GM20000 (cell line): Measurements from ENCODE around the gene SLC38A10.

Source experiments
- DNase-seq: peaks from one replicate; pipeline ENCODE4 v3.0.0; 2012; ENCODE audit warnings: low spot score
- TF ChIP-seq, protein P1 (sequence below): IDR thresholded peaks from 2 replicates; pipeline ENCODE4 v1.5.1; 2012; ENCODE audit warnings: mild to moderate bottlenecking, control low read depth; ENCODE audit errors: extremely low read depth, missing control alignments

The SLC38A10 gene

GRCh38 chr17:81222620-81222905 lies 72.5 kb downstream of the SLC38A10 start:
- no peak for DNase-seq
- TF ChIP-seq, protein P1, sequence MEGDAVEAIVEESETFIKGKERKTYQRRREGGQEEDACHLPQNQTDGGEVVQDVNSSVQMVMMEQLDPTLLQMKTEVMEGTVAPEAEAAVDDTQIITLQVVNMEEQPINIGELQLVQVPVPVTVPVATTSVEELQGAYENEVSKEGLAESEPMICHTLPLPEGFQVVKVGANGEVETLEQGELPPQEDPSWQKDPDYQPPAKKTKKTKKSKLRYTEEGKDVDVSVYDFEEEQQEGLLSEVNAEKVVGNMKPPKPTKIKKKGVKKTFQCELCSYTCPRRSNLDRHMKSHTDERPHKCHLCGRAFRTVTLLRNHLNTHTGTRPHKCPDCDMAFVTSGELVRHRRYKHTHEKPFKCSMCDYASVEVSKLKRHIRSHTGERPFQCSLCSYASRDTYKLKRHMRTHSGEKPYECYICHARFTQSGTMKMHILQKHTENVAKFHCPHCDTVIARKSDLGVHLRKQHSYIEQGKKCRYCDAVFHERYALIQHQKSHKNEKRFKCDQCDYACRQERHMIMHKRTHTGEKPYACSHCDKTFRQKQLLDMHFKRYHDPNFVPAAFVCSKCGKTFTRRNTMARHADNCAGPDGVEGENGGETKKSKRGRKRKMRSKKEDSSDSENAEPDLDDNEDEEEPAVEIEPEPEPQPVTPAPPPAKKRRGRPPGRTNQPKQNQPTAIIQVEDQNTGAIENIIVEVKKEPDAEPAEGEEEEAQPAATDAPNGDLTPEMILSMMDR, result no peak

GRCh38 chr17:81221842-81222619 lies 73.1 kb downstream of the SLC38A10 start:
- no peak for DNase-seq
- TF ChIP-seq, protein P1, result no peak

DNA sequence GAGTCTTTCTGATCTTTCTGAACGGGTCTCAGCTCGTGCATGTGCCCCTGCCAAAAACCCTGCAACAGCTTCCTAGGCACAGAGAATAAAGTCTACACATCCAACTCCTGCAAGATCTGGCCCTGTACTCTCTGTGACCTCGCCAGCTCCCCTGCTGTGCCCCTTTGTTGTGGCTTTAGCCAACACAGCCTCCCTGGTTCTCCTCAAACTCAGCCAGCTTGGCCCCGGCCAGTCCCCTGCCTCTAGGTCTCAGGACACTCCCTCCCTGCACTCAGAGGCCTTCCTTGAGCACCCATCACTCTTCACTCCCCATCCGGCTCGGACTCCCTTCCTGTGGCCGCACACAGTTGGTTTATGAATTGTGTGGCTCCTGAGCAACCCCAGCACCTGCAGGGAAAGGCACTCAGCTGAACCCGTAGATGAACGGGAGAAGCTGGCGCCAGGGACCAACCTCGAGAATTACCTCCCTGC lies 73.7 kb downstream of the SLC38A10 start:
- TF ChIP-seq, protein P1, result no peak

DNA sequence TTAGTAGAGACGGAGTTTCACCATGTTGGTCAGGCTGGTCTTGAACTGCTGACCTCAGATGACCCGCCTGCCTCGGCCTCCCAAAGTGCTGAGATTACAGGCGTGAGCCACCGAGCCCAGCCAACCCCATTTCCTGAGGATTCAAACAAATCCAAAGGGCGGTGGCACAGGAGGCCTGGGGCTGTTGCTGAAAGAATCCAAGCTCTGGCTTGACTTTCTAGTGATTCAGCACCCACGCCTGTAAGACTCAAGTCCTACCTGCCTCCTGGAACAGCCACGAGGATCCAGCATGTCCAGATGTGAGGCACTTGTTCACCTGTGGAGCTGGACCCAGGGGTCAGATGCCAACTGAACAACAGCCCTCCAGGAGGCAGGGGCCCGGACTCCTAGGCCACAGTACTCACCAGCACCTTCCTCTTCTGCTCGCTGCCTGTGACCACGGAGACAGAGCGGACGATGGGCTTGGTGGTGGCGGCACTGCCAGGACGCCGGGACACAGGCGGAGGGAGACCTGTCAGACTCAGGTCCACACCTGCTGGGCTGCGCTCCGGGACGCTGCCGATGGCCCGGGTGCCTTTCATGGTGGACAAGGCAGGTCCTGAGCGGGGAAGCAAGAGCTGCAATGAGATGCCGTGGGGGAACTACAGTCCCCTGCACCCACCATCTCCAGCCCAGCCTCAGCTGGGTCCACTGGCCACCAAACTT lies 75.5 kb downstream of the SLC38A10 start:
- TF ChIP-seq, protein P1, result no peak
- no peak for DNase-seq

More for the DNA sequence above, 73.7 kb downstream of the SLC38A10 start:
- no peak for DNase-seq

GRCh38 chr17:81218991-81219390 lies 76.1 kb downstream of the SLC38A10 start:
- DNase-seq, result no peak
- TF ChIP-seq, protein P1, result no peak

GRCh38 chr17:81218459-81218858 lies 76.6 kb downstream of the SLC38A10 start:
- no peak for DNase-seq

DNA sequence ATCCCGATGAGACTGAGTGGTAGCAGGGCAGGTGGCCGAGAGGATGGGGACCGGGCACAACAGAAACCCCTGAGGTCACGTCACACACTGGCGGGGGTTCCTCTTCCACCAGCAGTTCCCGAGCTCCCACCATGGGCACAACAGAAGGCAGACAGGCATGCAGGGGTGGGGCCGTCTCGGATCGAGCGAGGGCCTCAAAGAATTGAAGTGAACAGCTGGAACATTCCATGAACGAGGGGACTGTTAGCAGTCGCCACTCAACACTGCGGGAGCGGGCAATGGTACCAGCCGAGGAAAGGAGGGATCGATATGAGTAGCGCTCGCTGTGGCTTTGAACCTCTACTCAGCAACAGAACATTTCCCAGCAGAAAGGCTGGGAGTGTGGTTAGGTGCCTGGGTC lies 77.6 kb downstream of the SLC38A10 start:
- TF ChIP-seq, protein P1, result no peak
- no peak for DNase-seq

More at GRCh38 chr17:81218459-81218858, 76.6 kb downstream of the SLC38A10 start:
- TF ChIP-seq, protein P1, result no peak
